ENCODE data around the gene TINCR. TPM values are rescaled to one million over a fixed set of nuclear protein-coding genes. Genes with fewer than 3 reads are reported as not detected.
"Not testable (repeated sequence)": the region's sequence is repeated elsewhere in the genome, so short reads cannot be mapped to it uniquely, and the experiment has no call there.

TINCR gene
- polyA plus RNA-seq, result under 1 TPM in 1 of 3 donors, not detected in 2; 0.06 TPM

DNA sequence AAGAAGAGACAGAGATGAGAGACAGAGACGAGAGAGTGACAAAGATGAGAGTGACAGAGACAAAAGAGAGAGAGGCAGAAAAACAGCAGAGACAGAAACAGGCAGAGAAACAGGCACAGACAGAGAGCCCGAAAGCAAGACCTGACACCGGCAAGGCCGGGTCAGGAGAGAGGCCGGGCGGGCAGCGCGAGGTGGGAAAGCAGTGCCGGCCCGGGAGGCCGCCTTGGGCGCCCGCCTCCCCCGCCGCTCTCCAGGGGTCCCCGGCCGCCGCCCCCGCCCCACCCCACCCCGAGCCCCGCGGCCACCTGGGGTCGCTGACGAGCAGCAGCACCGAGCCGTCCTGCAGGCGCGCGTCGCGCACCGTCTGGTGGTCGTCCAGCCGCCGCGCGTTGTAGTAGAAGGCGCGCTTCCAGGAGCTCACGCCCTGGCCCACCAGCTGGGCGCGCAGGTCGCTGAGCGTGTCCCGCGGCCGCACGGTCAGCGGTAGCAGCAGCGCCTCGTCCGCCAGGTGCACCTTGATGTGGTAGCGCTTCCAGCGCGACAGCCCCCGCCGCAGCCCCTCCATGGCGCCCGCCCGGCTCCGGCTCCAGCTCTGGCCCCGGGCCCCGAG is at the start of gene TINCR:
Gene TINCR, minus strand, starts transcription at position 594 of the 610 bp plus-strand sequence.
- H3K36me3 Mint-ChIP-seq, result peaks cover 0 to 7% (median 5%) of the 10 kb centered on the region in 3 donors
- no peak within 1 kb of the TSS for H3K4me3 Mint-ChIP-seq
- H3K27ac Mint-ChIP-seq, result no peak within 1 kb of the TSS
- no peaks in the 10 kb centered on the region for H3K4me1 Mint-ChIP-seq
- no peak for DNase-seq
- H3K27me3 Mint-ChIP-seq (ENCODE audit: low read depth in 3 of 3), result peaks cover 0 to 8% (median 6%) of the 10 kb centered on the region in 3 donors
- peaks cover 0 to 4% (median 0%) of the 10 kb centered on the region in 6 donors for H3K9me3 Mint-ChIP-seq

- H3K4me3 Mint-ChIP-seq, result no peak overlapping the region
- H3K27ac Mint-ChIP-seq, result peak overlapping the region in 1 of 6 donors; percentile 44
- H3K4me1 Mint-ChIP-seq, result peaks cover 39 to 47% of the 10 kb centered on the region in 2 donors
- peaks cover 9 to 50% (median 35%) of the 10 kb centered on the region in 3 donors for H3K36me3 Mint-ChIP-seq
- DNase-seq, result no peak
- no peaks in the 10 kb centered on the region for H3K9me3 Mint-ChIP-seq
- peaks cover 4 to 5% (median 4%) of the 10 kb centered on the region in 3 donors for H3K27me3 Mint-ChIP-seq (ENCODE audit: low read depth in 3 of 3)
These were observed 49.3 kb upstream of the TINCR start for GRCh38 chr19:5617080-5617479.

- H3K4me3 Mint-ChIP-seq, result no peak overlapping the region
- H3K36me3 Mint-ChIP-seq, result peaks cover 12 to 56% (median 40%) of the 10 kb centered on the region in 3 donors
- H3K9me3 Mint-ChIP-seq, result no peaks in the 10 kb centered on the region
- peaks cover 2 to 4% (median 2%) of the 10 kb centered on the region in 3 donors for H3K27me3 Mint-ChIP-seq (ENCODE audit: low read depth in 3 of 3)
- H3K27ac Mint-ChIP-seq, result peak overlapping the region in 1 of 6 donors; percentile 44
- H3K4me1 Mint-ChIP-seq, result peaks cover 29 to 37% of the 10 kb centered on the region in 2 donors
- DNase-seq, result no peak
These were observed 48.1 kb upstream of the TINCR start for GRCh38 chr19:5615756-5616327.

GRCh38 chr19:5612891-5613865 is 45.4 kb upstream of the TINCR start:
- H3K4me3 Mint-ChIP-seq, result no peak overlapping the region
- H3K9me3 Mint-ChIP-seq, result no peaks in the 10 kb centered on the region
- no peak for DNase-seq
- H3K27me3 Mint-ChIP-seq (ENCODE audit: low read depth in 3 of 3), result peaks cover 2 to 4% (median 2%) of the 10 kb centered on the region in 3 donors
- H3K27ac Mint-ChIP-seq, result no peak overlapping the region
- peaks cover 21 to 63% (median 40%) of the 10 kb centered on the region in 3 donors for H3K36me3 Mint-ChIP-seq
- peaks cover 6 to 13% of the 10 kb centered on the region in 2 donors for H3K4me1 Mint-ChIP-seq

DNA sequence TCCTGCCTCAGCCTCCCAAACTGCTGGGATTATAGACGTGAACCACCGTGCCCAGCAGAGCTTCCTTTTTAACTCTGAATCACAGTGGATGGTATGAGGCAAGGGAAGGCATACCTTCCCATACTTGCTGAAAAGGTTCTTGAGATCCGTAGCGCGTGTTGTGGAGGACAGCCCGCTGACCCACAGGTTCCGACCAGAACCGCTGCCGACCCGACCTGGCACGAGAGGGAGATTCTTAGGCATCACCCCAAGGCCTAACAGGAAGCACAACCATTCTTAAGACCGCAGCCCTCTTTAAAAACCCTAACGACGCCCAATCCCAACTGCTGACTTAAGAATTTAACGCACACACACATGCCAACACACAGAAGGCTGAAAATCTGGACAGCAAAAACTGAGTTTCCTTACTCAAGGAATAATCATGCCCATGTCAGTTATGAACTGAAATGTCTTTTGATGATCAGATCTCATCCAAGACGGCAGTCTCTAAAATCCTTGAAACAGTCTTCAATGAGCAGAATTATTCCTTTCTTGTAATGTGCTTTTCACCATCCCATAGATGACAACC is 42.2 kb upstream of the TINCR start:
- Mint-ChIP-seq H3K27ac (peak overlapping the region in 2 of 6 donors; percentile 39 to 67), H3K4me3 (no peak overlapping the region), H3K9me3 (no peaks in the 10 kb centered on the region), H3K4me1 (peaks cover 7 to 14% of the 10 kb centered on the region in 2 donors), H3K27me3 (ENCODE audit: low read depth in 3 of 3) (peaks cover 0 to 2% (median 2%) of the 10 kb centered on the region in 3 donors), H3K36me3 (peaks cover 12 to 64% (median 56%) of the 10 kb centered on the region in 3 donors)
- no peak for DNase-seq

GRCh38 chr19:5608766-5609165 is 41.0 kb upstream of the TINCR start:
- Mint-ChIP-seq H3K4me1 (peaks cover 7 to 14% of the 10 kb centered on the region in 2 donors), H3K36me3 (peaks cover 12 to 61% (median 58%) of the 10 kb centered on the region in 3 donors)
- not testable (repeated sequence) for H3K9me3 Mint-ChIP-seq; H3K27ac Mint-ChIP-seq; H3K27me3 Mint-ChIP-seq (ENCODE audit: low read depth in 3 of 3); DNase-seq; H3K4me3 Mint-ChIP-seq

GRCh38 chr19:5608291-5608690 is 40.5 kb upstream of the TINCR start:
- peaks cover 7 to 14% of the 10 kb centered on the region in 2 donors for H3K4me1 Mint-ChIP-seq
- H3K36me3 Mint-ChIP-seq, result peaks cover 12 to 60% (median 57%) of the 10 kb centered on the region in 3 donors
- H3K9me3 Mint-ChIP-seq, result no peaks in the 10 kb centered on the region
- H3K27me3 Mint-ChIP-seq (ENCODE audit: low read depth in 3 of 3), result peaks cover 0 to 4% (median 2%) of the 10 kb centered on the region in 3 donors
- no peak overlapping the region for H3K4me3 Mint-ChIP-seq
- DNase-seq, result no peak
- peak overlapping the region in 1 of 6 donors; percentile 26 for H3K27ac Mint-ChIP-seq

- Mint-ChIP-seq H3K4me3 (no peak overlapping the region), H3K9me3 (no peaks in the 10 kb centered on the region), H3K27me3 (ENCODE audit: low read depth in 3 of 3) (peaks cover 0 to 3% (median 2%) of the 10 kb centered on the region in 3 donors), H3K27ac (peak overlapping the region in 3 of 6 donors; percentile 12 to 26 (median 13)), H3K36me3 (peaks cover 14 to 55% (median 52%) of the 10 kb centered on the region in 3 donors), H3K4me1 (peaks cover 7 to 14% of the 10 kb centered on the region in 2 donors)
- no peak for DNase-seq
These were observed 39.8 kb upstream of the TINCR start for GRCh38 chr19:5607318-5608275.

- Mint-ChIP-seq H3K36me3 (peaks cover 9 to 54% (median 46%) of the 10 kb centered on the region in 3 donors), H3K27ac (peak overlapping the region in 2 of 6 donors; percentile 7 to 30), H3K4me3 (no peak overlapping the region), H3K9me3 (no peaks in the 10 kb centered on the region), H3K27me3 (ENCODE audit: low read depth in 3 of 3) (peaks cover 0 to 3% (median 3%) of the 10 kb centered on the region in 3 donors), H3K4me1 (peaks cover 7 to 14% of the 10 kb centered on the region in 2 donors)
- no peak for DNase-seq
These were observed 37.6 kb upstream of the TINCR start for GRCh38 chr19:5605362-5605761.

DNA sequence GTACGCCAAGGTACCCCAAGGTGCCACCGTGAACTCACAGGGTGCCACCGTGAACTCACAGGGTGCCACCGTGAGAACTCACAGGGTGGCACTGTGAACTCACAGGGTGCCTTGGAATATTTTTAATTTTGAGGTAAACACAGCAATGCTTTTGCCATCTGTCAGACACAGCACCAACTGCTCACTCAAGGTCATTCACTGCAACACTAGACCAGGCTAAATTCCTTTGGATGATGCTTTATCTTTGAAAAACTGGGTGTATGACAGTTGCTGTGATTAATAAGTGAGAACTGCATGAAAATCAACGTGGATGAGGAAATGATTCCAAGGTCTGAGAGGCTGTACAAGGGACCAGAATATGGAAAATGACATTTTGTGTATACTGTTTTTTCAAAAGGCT is 35.9 kb upstream of the TINCR start:
- H3K27me3 Mint-ChIP-seq (ENCODE audit: low read depth in 3 of 3), result peaks cover 0 to 6% (median 3%) of the 10 kb centered on the region in 3 donors
- H3K9me3 Mint-ChIP-seq, result no peaks in the 10 kb centered on the region
- DNase-seq, result no peak
- H3K36me3 Mint-ChIP-seq, result peaks cover 4 to 65% (median 56%) of the 10 kb centered on the region in 3 donors
- H3K4me1 Mint-ChIP-seq, result peaks cover 7 to 14% of the 10 kb centered on the region in 2 donors
- no peak overlapping the region for H3K27ac Mint-ChIP-seq
- no peak overlapping the region for H3K4me3 Mint-ChIP-seq

DNA sequence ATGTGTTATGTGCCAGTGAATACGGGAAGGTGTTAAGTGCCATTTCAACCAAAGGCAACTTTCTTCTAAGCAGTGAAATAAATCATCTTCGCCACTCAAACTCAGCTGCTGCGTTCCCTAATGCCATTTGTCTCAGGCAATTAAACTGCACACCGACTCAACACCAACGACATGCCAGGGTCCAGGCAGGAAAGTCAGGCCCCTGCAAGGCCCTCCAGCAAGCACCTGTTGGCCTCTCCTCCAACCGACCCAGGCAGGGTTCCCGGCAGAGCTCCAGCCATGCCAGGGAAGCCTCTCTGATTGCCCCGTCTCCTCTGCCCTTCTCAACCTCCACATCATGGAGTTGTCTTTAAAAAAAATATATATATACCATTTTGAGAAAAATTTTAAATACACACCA is 33.0 kb upstream of the TINCR start:
- Mint-ChIP-seq H3K27me3 (ENCODE audit: low read depth in 3 of 3) (peaks cover 0 to 6% (median 3%) of the 10 kb centered on the region in 3 donors), H3K36me3 (peaks cover 4 to 64% (median 47%) of the 10 kb centered on the region in 3 donors), H3K4me1 (peaks cover 3 to 6% of the 10 kb centered on the region in 2 donors), H3K27ac (no peak overlapping the region), H3K4me3 (no peak overlapping the region), H3K9me3 (no peaks in the 10 kb centered on the region)
- no peak for DNase-seq

DNA sequence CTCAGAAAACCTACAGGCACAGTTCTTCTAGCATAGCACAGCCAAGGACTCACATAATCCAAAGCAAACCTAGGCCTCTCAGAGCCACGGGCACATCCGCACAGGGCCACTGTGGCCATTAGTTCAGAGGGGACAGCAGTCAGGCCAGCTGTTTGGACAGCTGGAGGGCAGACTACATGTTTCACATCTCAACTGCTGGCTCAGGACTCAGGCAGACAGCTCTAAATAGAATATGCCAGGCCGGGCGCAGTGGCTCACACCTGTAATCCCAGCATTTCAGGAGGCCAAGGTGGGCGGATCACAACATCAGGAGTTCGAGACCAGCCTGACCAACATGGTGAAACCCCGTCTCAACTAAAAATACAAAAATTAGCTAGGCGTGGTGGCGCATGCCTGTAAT is 28.0 kb upstream of the TINCR start:
- no peaks in the 10 kb centered on the region for H3K9me3 Mint-ChIP-seq
- DNase-seq, result no peak
- peaks cover 3 to 6% of the 10 kb centered on the region in 2 donors for H3K4me1 Mint-ChIP-seq
- H3K4me3 Mint-ChIP-seq, result no peak overlapping the region
- peak overlapping the region in 1 of 6 donors; percentile 25 for H3K27ac Mint-ChIP-seq
- H3K27me3 Mint-ChIP-seq (ENCODE audit: low read depth in 3 of 3), result peaks cover 3 to 7% (median 5%) of the 10 kb centered on the region in 3 donors
- H3K36me3 Mint-ChIP-seq, result peaks cover 16 to 67% (median 36%) of the 10 kb centered on the region in 3 donors
